Measurements from ENCODE around the gene ARHGEF1.

ARHGEF1 gene

GRCh38 chr19:41921577-41922576 is 38.9 kb downstream of the ARHGEF1 start:
- no peak for DNase-seq (ENCODE audit: low read depth)
- TF ChIP-seq CTCF (conservative IDR thresholded peaks at IDR 0.05; ENCODE audit: low read depth, low read length): no peak
- H3K4me3 ChIP-seq (ENCODE audit: low read length): no peak overlapping the region

- no peak for TF ChIP-seq CTCF (conservative IDR thresholded peaks at IDR 0.05; ENCODE audit: low read depth, low read length)
- DNase-seq (ENCODE audit: low read depth): no peak
- no peak overlapping the region for H3K4me3 ChIP-seq (ENCODE audit: low read length)
Measured at GRCh38 chr19:41922585-41922984, 39.6 kb downstream of the ARHGEF1 start.

GRCh38 chr19:41923045-41923788 is 40.2 kb downstream of the ARHGEF1 start:
- TF ChIP-seq CTCF (conservative IDR thresholded peaks at IDR 0.05; ENCODE audit: low read depth, low read length): no peak
- no peak overlapping the region for H3K4me3 ChIP-seq (ENCODE audit: low read length)
- DNase-seq (ENCODE audit: low read depth): no peak

- H3K4me3 ChIP-seq (ENCODE audit: low read length): no peak overlapping the region
- no peak for DNase-seq (ENCODE audit: low read depth)
Measured at GRCh38 chr19:41924151-41925145, 41.5 kb downstream of the ARHGEF1 start.

GRCh38 chr19:41925208-41926003 is 42.4 kb downstream of the ARHGEF1 start:
- H3K4me3 ChIP-seq (ENCODE audit: low read length): no peak overlapping the region
- DNase-seq (ENCODE audit: low read depth): no peak
- no peak for TF ChIP-seq CTCF (conservative IDR thresholded peaks at IDR 0.05; ENCODE audit: low read depth, low read length)

More at GRCh38 chr19:41924151-41925145, 41.5 kb downstream of the ARHGEF1 start:
- no peak for TF ChIP-seq CTCF (conservative IDR thresholded peaks at IDR 0.05; ENCODE audit: low read depth, low read length)
